Neural cell (in vitro differentiated cells): Measurements from ENCODE around the gene ERICH2. TPM values are rescaled to one million over a fixed set of nuclear protein-coding genes. Genes with fewer than 3 reads are reported as not detected.

Source experiments
- H2AFZ ChIP-seq: fragments of 200-600, 300-800 bp; sonication (generic), shearing (Covaris generic); 2 replicates; pipeline ENCODE4 v1.6.0; 2014; ENCODE audit warnings: low read depth, mild to moderate bottlenecking, antibody characterized with exemption, low read length, moderate library complexity
- H3F3A ChIP-seq: fragments of 200-600 bp; shearing (Covaris generic); 2 replicates; pipeline ENCODE4 v1.6.1; 2016; ENCODE audit warnings: mild to moderate bottlenecking, moderate library complexity, mixed read lengths, antibody characterized with exemption, low read length; ENCODE audit not compliant: insufficient read depth, poor library complexity, severe bottlenecking
- H3K27ac ChIP-seq: fragments of 200-600, 300-800 bp; sonication (generic), shearing (Covaris generic); 2 replicates; pipeline ENCODE4 v1.5.1; 2014; ENCODE audit warnings: mild to moderate bottlenecking, low read length, moderate library complexity
- H3K27me3 ChIP-seq: fragments of 300-800, 200-600 bp; sonication (generic), shearing (Covaris generic); 2 replicates; pipeline ENCODE4 v1.6.0; 2014; ENCODE audit warnings: mild to moderate bottlenecking, low read depth, low read length, moderate library complexity; ENCODE audit not compliant: insufficient read depth
- H3K36me3 ChIP-seq: fragments of 300-800, 200-600 bp; sonication (generic), shearing (Covaris generic); 2 replicates; pipeline ENCODE4 v1.5.1; 2014; ENCODE audit warnings: mild to moderate bottlenecking, antibody characterized with exemption, low read length, moderate library complexity; ENCODE audit not compliant: insufficient read depth
- H3K4me2 ChIP-seq: fragments of 300-800, 200-600 bp; sonication (generic), shearing (Covaris generic); 2 replicates; pipeline ENCODE4 v1.6.0; 2014; ENCODE audit warnings: mild to moderate bottlenecking, low read length
- H3K4me3 ChIP-seq: fragments of 300-800, 200-600 bp; sonication (generic), shearing (Covaris generic); 2 replicates; pipeline ENCODE4 v1.5.1; 2014; ENCODE audit warnings: mild to moderate bottlenecking, low read length, moderate library complexity
- H3K79me2 ChIP-seq: fragments of 200-600 bp; shearing (Covaris generic); replicated peaks from 2 replicates; pipeline ENCODE4 v1.6.0; 2014; ENCODE audit warnings: mild to moderate bottlenecking, low read length, moderate library complexity; ENCODE audit not compliant: insufficient read depth
- H3K9ac ChIP-seq: fragments of 300-800, 200-600 bp; sonication (generic), shearing (Covaris generic); 2 replicates; pipeline ENCODE4 v1.6.1; 2016; ENCODE audit warnings: mild to moderate bottlenecking, low read length, mixed read lengths
- H3K9me2 ChIP-seq: fragments of 200-600 bp; shearing (Covaris generic); 2 replicates; pipeline ENCODE4 v1.6.1; 2016; ENCODE audit warnings: mild to moderate bottlenecking, low read length, mixed read lengths; ENCODE audit not compliant: insufficient read depth
- H3K9me3 ChIP-seq: fragments of 200-600, 300-800 bp; sonication (generic), shearing (Covaris generic); 2 replicates; pipeline ENCODE4 v1.6.1; 2016; ENCODE audit warnings: mild to moderate bottlenecking, mixed run types, low read length, moderate library complexity, mixed read lengths
- H4K20me1 ChIP-seq: fragments of 200-600 bp; shearing (Covaris generic); 2 replicates; pipeline ENCODE4 v1.6.1; 2016; ENCODE audit warnings: mild to moderate bottlenecking, mixed run types; ENCODE audit not compliant: insufficient read depth
- CTCF ChIP-seq: fragments of 450-650 bp; IDR thresholded peaks from 2 replicates; pipeline ENCODE4 v1.5.1; 2014; ENCODE audit warnings: antibody characterized with exemption, mild to moderate bottlenecking, moderate library complexity; ENCODE audit not compliant: poor library complexity, severe bottlenecking
- EP300 ChIP-seq: fragments of 450-650 bp; conservative IDR thresholded peaks from 2 replicates; pipeline ENCODE4 v1.6.1; 2014; ENCODE audit warnings: antibody characterized with exemption, mild to moderate bottlenecking, moderate library complexity; ENCODE audit not compliant: poor library complexity, severe bottlenecking
- EZH2 ChIP-seq: fragments of 200-600, 300-800 bp; shearing (Covaris generic), sonication (generic); IDR thresholded peaks from 2 replicates; pipeline ENCODE4 v1.6.1; 2014; ENCODE audit warnings: antibody characterized with exemption, low read length, borderline replicate concordance, mild to moderate bottlenecking; ENCODE audit not compliant: insufficient read depth, poor library complexity, severe bottlenecking
- MXI1 ChIP-seq: fragments of 450-650 bp; conservative IDR thresholded peaks from 2 replicates; pipeline ENCODE4 v1.6.1; 2014; ENCODE audit warnings: antibody characterized with exemption, mild to moderate bottlenecking; ENCODE audit not compliant: poor library complexity, severe bottlenecking
- POLR2AphosphoS5 ChIP-seq: IDR thresholded peaks from 2 replicates; pipeline ENCODE4 v1.6.1; 2012
- RAD21 ChIP-seq: fragments of 450-650 bp; conservative IDR thresholded peaks from 2 replicates; pipeline ENCODE4 v1.6.1; 2014; ENCODE audit warnings: antibody characterized with exemption, mild to moderate bottlenecking, moderate library complexity
- REST ChIP-seq: IDR thresholded peaks from 2 replicates; pipeline ENCODE4 v1.6.1; 2012; ENCODE audit warnings: borderline replicate concordance
- SMC3 ChIP-seq: fragments of 450-650 bp; conservative IDR thresholded peaks from 2 replicates; pipeline ENCODE4 v1.6.1; 2014; ENCODE audit warnings: antibody characterized with exemption, mild to moderate bottlenecking, moderate library complexity; ENCODE audit not compliant: poor library complexity
- TAF1 ChIP-seq: IDR thresholded peaks from 2 replicates; pipeline ENCODE4 v1.6.1; 2012; ENCODE audit warnings: low read depth
- polyA minus RNA-seq: library from RNA; depleted of rRNA, polyadenylated mRNA; stranded (reverse); fragments of >200 nt; gene quantifications from 2 replicates; pipeline ENCODE4 v1.2.3, GENCODE V29; 2014
- polyA plus RNA-seq: library from polyadenylated mRNA; depleted of rRNA; stranded (reverse); fragments of >200 nt; gene quantifications from 2 replicates; pipeline ENCODE4 v1.2.3, GENCODE V29; 2014

The ERICH2 gene
- polyA plus RNA-seq (1.3 TPM in 1 of 2 replicates, not detected in the other), polyA minus RNA-seq (not detected in 2 replicates)

- no peaks in the 10 kb centered on the region for H3K9me2 ChIP-seq
- H3K27ac ChIP-seq = peak within 1 kb of the TSS; percentile 48
- peak within 1 kb of the TSS; percentile 52 for H2AFZ ChIP-seq
- H3K36me3 ChIP-seq = no peaks in the 10 kb centered on the region
- no peaks in the 10 kb centered on the region for H3F3A ChIP-seq
- peak within 1 kb of the TSS; percentile 93 for H3K4me3 ChIP-seq
- peak within 1 kb of the TSS; percentile 75 for H3K9ac ChIP-seq
- H3K27me3 ChIP-seq = peaks cover 2% of the 10 kb centered on the region
- peak within 1 kb of the TSS; percentile 54 for H3K4me2 ChIP-seq
- no peaks in the 10 kb centered on the region for H4K20me1 ChIP-seq
- TF ChIP-seq SMC3 = peak; percentile 26
- no peak for TF ChIP-seq MXI1
- TF ChIP-seq EZH2 = no peak
- TF ChIP-seq TAF1 = no peak
- TF ChIP-seq REST = no peak
- peak; percentile 46 for TF ChIP-seq CTCF
- TF ChIP-seq POLR2AphosphoS5 = no peak
- TF ChIP-seq RAD21 = peak; percentile 30
- TF ChIP-seq EP300 = no peak
- no peaks in the 10 kb centered on the region for H3K9me3 ChIP-seq
- no peaks in the 10 kb centered on the region for H3K79me2 ChIP-seq
Measured at GRCh38 chr2:170770008-170770605, at the start of gene ERICH2. Gene ERICH2 (plus strand): TSS chr2:170770378. CDS start chr2:170770682, 304 bp downstream.

- Histone ChIP-seq H3K9me3 (no peaks in the 10 kb centered on the region), H3K4me2 (no peak overlapping the region), H2AFZ (no peak overlapping the region), H3K36me3 (no peaks in the 10 kb centered on the region), H3K27ac (no peak overlapping the region), H3K79me2 (no peaks in the 10 kb centered on the region), H3K9ac (no peak overlapping the region), H3K4me3 (no peak overlapping the region), H3F3A (no peaks in the 10 kb centered on the region), H3K9me2 (no peaks in the 10 kb centered on the region), H3K27me3 (peaks cover 41% of the 10 kb centered on the region), H4K20me1 (no peaks in the 10 kb centered on the region)
- TF ChIP-seq POLR2AphosphoS5 = no peak
- TF ChIP-seq EP300 = no peak
Measured at GRCh38 chr2:170721678-170722077, 48.5 kb upstream of the ERICH2 start.
